GM13976 (cell line): Measurements from ENCODE around the gene CCRL2.
A peak's percentile ranks its signal among the peaks of the same experiment; 100 is the strongest.

Source experiments
- DNase-seq: peaks from one replicate; pipeline ENCODE4 v3.0.0; 2012; ENCODE audit warnings: low spot score
- CTCF ChIP-seq: IDR thresholded peaks from 2 replicates; pipeline ENCODE4 v1.5.1; 2012; ENCODE audit warnings: borderline replicate concordance, mild to moderate bottlenecking; ENCODE audit not compliant: insufficient read depth; ENCODE audit errors: extremely low read depth, missing control alignments, control extremely low read depth
- in situ Hi-C: fragments of 300-500 bp; cut with MboI; formaldehyde crosslinking; loops from one replicate; pipeline ENCODE4 v1.12.0; 2022; ENCODE audit warnings: low sequenced_read_pairs, mixed read lengths, inconsistent platforms; ENCODE audit not compliant: unreplicated experiment

CCRL2 gene

GRCh38 chr3:46365041-46365440 lies 42.0 kb upstream of the CCRL2 start:
- in situ Hi-C loops, result loop anchor here (10.0 kb wide), 1 partner anchor 90 kb away; no protein-coding TSS in a partner anchor
- DNase-seq, result no peak
- no peak for TF ChIP-seq CTCF

GRCh38 chr3:46365737-46366524 lies 41.1 kb upstream of the CCRL2 start:
- no peak for DNase-seq
- in situ Hi-C loops, result loop anchor here (10.0 kb wide), 1 partner anchor 91 kb away; no protein-coding TSS in a partner anchor
- no peak for TF ChIP-seq CTCF

GRCh38 chr3:46367811-46368210 lies 39.2 kb upstream of the CCRL2 start:
- in situ Hi-C loops, result loop anchor here (10.0 kb wide), 1 partner anchor 93 kb away; no protein-coding TSS in a partner anchor
- TF ChIP-seq CTCF, result no peak
- no peak for DNase-seq

GRCh38 chr3:46368569-46368968 lies 38.5 kb upstream of the CCRL2 start:
- TF ChIP-seq CTCF, result peak; percentile 42
- in situ Hi-C loops, result loop anchor here (10.0 kb wide), 1 partner anchor 94 kb away; no protein-coding TSS in a partner anchor
- peak; percentile 54 for DNase-seq

- no peak for TF ChIP-seq CTCF
- DNase-seq, result no peak
- in situ Hi-C loops, result loop anchor here (10.0 kb wide), 1 partner anchor 94 kb away; no protein-coding TSS in a partner anchor
Observed at GRCh38 chr3:46369151-46369550, 37.9 kb upstream of the CCRL2 start.

- TF ChIP-seq CTCF, result no peak
- in situ Hi-C loops, result loop anchor here (5.0 to 10.0 kb wide), 4 partner anchors 95 to 425 kb away; partner anchors contain the start of gene CXCR6
- peak; percentile 36 for DNase-seq
Observed at GRCh38 chr3:46369675-46370132, 37.4 kb upstream of the CCRL2 start.
